ENCODE results near the gene LRRC1. TPM values are rescaled to one million over a fixed set of nuclear protein-coding genes. Genes with fewer than 3 reads are reported as not detected.

LRRC1 gene
- 100 to 1,000 TPM in 1 of 4 donors, 10 to 100 TPM in 3; 71.0 to 151 (median 91.6) TPM for total RNA-seq

- in situ Hi-C loops (cut with MboI; ENCODE audit: low pct_ligation_motif_present in 1 of 4, low pct_unique_long_range_greater_than_20kb in 1 of 4, low sequenced_read_pairs in 3 of 4) (loop anchor here in 3 of 4 donors (5.0 to 25.0 kb wide), 3 partner anchors 160 to 167 kb away; no protein-coding TSS in a partner anchor), intact Hi-C loops (cut with DNase I; ENCODE audit: low total_unique reads) (loop anchor here (1.0 kb wide), 2 partner anchors 99 to 160 kb away; no protein-coding TSS in a partner anchor)
- no peaks in the 10 kb centered on the region for H3K36me3 ChIP-seq
- peaks cover 0 to 46% (median 24%) of the 10 kb centered on the region in 4 donors for H3K4me1 ChIP-seq
- 1% methylated on average over 25 of the region's 75 CpGs; no CpG with 5 or more reads in 1 of the 2 donors for WGBS, 2 donors (ENCODE audit: low coverage in 1 of 2)
- no peaks in the 10 kb centered on the region for H3K27me3 ChIP-seq
- no peaks in the 10 kb centered on the region for H3K9me3 ChIP-seq
- DNase-seq: peak; percentile 95
- TF ChIP-seq CTCF (IDR thresholded peaks at IDR 0.05) (no peak), EP300 (IDR thresholded peaks at IDR 0.05; ENCODE audit: low read depth) (no peak), POLR2A (IDR thresholded peaks at IDR 0.05) (peak; percentile 66), POLR2AphosphoS5 (IDR thresholded peaks at IDR 0.05) (peak; percentile 79 to 88 (median 86))
- peak within 1 kb of the TSS; percentile 85 to 89 (median 87) for H3K27ac ChIP-seq
- peak within 1 kb of the TSS; percentile 74 to 94 (median 90) for H3K4me3 ChIP-seq
These were observed at the start of gene LRRC1 for GRCh38 chr6:53794720-53795339. Gene LRRC1 (plus strand): TSS chr6:53795005. CDS start chr6:53795257, 252 bp downstream.

- TF ChIP-seq EP300 (IDR thresholded peaks at IDR 0.05; ENCODE audit: low read depth): no peak
- no peak for TF ChIP-seq POLR2A (IDR thresholded peaks at IDR 0.05)
- no peak for TF ChIP-seq CTCF (IDR thresholded peaks at IDR 0.05)
- no peak for TF ChIP-seq POLR2AphosphoS5 (IDR thresholded peaks at IDR 0.05)
- no peak for DNase-seq
- Histone ChIP-seq H3K9me3 (no peaks in the 10 kb centered on the region), H3K4me3 (no peak overlapping the region), H3K4me1 (peaks cover 0 to under 1% (median 0%) of the 10 kb centered on the region in 4 donors), H3K27ac (no peak overlapping the region), H3K36me3 (no peaks in the 10 kb centered on the region), H3K27me3 (no peaks in the 10 kb centered on the region)
- intact Hi-C loops (cut with DNase I; ENCODE audit: low total_unique reads) (no loop called here), in situ Hi-C loops (cut with MboI; ENCODE audit: low pct_ligation_motif_present in 1 of 4, low pct_unique_long_range_greater_than_20kb in 1 of 4, low sequenced_read_pairs in 3 of 4) (no loop called here)
- 51 to 58% methylated on average over 3 of the region's 3 CpGs for WGBS, 2 donors (ENCODE audit: low coverage in 1 of 2)
These were observed 48.2 kb upstream of the LRRC1 start for GRCh38 chr6:53746442-53747103.

- in situ Hi-C loops (cut with MboI; ENCODE audit: low pct_ligation_motif_present in 1 of 4, low pct_unique_long_range_greater_than_20kb in 1 of 4, low sequenced_read_pairs in 3 of 4) (no loop called here), intact Hi-C loops (cut with DNase I; ENCODE audit: low total_unique reads) (no loop called here)
- Histone ChIP-seq H3K36me3 (no peaks in the 10 kb centered on the region), H3K9me3 (no peaks in the 10 kb centered on the region), H3K27ac (no peak overlapping the region), H3K4me1 (no peaks in the 10 kb centered on the region), H3K27me3 (no peaks in the 10 kb centered on the region), H3K4me3 (no peak overlapping the region)
- TF ChIP-seq POLR2AphosphoS5 (IDR thresholded peaks at IDR 0.05) (no peak), EP300 (IDR thresholded peaks at IDR 0.05; ENCODE audit: low read depth) (no peak), CTCF (IDR thresholded peaks at IDR 0.05) (no peak), POLR2A (IDR thresholded peaks at IDR 0.05) (no peak)
- DNase-seq: no peak
- 54 to 63% methylated on average over 2 of the region's 2 CpGs for WGBS, 2 donors (ENCODE audit: low coverage in 1 of 2)
These were observed 44.7 kb upstream of the LRRC1 start for GRCh38 chr6:53750052-53750650.

- no peak overlapping the region for H3K27ac ChIP-seq
- no peaks in the 10 kb centered on the region for H3K4me1 ChIP-seq
- WGBS, 2 donors (ENCODE audit: low coverage in 1 of 2): 0% methylated on average over 1 of the region's 1 CpG
- H3K27me3 ChIP-seq: no peaks in the 10 kb centered on the region
- in situ Hi-C loops (cut with MboI; ENCODE audit: low pct_ligation_motif_present in 1 of 4, low pct_unique_long_range_greater_than_20kb in 1 of 4, low sequenced_read_pairs in 3 of 4) (no loop called here), intact Hi-C loops (cut with DNase I; ENCODE audit: low total_unique reads) (no loop called here)
- H3K36me3 ChIP-seq: no peaks in the 10 kb centered on the region
- TF ChIP-seq EP300 (IDR thresholded peaks at IDR 0.05; ENCODE audit: low read depth) (no peak), POLR2AphosphoS5 (IDR thresholded peaks at IDR 0.05) (no peak), POLR2A (IDR thresholded peaks at IDR 0.05) (no peak), CTCF (IDR thresholded peaks at IDR 0.05) (no peak)
- H3K4me3 ChIP-seq: no peak overlapping the region
- no peaks in the 10 kb centered on the region for H3K9me3 ChIP-seq
- no peak for DNase-seq
These were observed 43.4 kb upstream of the LRRC1 start for GRCh38 chr6:53751417-53751816.
